ENCODE measurements around the gene ADI1.

The ADI1 gene

DNA sequence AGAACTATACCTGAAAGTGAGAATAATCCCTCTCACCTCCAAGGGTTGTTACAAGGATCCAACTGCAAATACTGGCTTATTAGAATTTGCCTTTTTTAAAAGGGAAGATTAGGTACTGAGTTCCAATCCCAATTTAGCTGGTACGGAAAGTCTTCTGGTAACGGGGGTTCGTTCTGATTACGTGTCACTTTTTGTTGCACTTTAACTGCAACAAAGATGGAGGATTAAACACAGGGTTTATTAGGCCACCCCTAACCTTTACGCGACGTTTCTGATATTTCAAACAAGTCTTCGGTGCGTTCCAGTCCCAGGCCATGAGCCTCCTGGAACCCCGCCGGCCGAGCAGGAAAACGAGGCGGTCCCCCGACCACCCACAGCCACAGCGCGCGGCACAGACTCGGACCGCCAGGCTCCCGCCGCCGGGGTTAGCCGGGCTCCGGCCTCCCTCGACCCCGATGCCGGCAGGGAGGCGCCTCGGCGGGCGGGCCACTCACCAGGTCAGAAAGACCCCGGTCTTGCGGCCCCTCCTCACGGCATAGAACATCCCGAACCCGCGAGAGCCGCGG is 38.4 kb upstream of the ADI1 start:
- ChIA-PET POLR2A (interaction anchor here (1.0 to 1.4 kb wide), 6 partner anchors 15 to 52 kb away, joined by 3 to 6 read pairs (median 5); partner anchors contain the start of gene RPS7), CTCF (interaction anchor here (0.6 to 2.1 kb wide), 5 partner anchors 16 to 134 kb away, joined by 3 to 13 read pairs (median 5); no protein-coding TSS in a partner anchor)
- TF ChIP-seq, protein P1, sequence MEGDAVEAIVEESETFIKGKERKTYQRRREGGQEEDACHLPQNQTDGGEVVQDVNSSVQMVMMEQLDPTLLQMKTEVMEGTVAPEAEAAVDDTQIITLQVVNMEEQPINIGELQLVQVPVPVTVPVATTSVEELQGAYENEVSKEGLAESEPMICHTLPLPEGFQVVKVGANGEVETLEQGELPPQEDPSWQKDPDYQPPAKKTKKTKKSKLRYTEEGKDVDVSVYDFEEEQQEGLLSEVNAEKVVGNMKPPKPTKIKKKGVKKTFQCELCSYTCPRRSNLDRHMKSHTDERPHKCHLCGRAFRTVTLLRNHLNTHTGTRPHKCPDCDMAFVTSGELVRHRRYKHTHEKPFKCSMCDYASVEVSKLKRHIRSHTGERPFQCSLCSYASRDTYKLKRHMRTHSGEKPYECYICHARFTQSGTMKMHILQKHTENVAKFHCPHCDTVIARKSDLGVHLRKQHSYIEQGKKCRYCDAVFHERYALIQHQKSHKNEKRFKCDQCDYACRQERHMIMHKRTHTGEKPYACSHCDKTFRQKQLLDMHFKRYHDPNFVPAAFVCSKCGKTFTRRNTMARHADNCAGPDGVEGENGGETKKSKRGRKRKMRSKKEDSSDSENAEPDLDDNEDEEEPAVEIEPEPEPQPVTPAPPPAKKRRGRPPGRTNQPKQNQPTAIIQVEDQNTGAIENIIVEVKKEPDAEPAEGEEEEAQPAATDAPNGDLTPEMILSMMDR (IDR thresholded peaks at IDR 0.05; ENCODE audit: control extremely low read depth, extremely low read depth, low read depth, missing control alignments), result no peak
- no peak for DNase-seq (ENCODE audit: extremely low spot score)

- CTCF ChIA-PET, result interaction anchor here (1.2 to 1.4 kb wide), 3 partner anchors 8 to 27 kb away, joined by 3 read pairs; no protein-coding TSS in a partner anchor
- TF ChIP-seq, protein P1 (IDR thresholded peaks at IDR 0.05; ENCODE audit: control extremely low read depth, extremely low read depth, low read depth, missing control alignments), result no peak
- POLR2A ChIA-PET, result no interaction called here
Observed at GRCh38 chr2:3553946-3554345, 34.6 kb upstream of the ADI1 start.

DNA sequence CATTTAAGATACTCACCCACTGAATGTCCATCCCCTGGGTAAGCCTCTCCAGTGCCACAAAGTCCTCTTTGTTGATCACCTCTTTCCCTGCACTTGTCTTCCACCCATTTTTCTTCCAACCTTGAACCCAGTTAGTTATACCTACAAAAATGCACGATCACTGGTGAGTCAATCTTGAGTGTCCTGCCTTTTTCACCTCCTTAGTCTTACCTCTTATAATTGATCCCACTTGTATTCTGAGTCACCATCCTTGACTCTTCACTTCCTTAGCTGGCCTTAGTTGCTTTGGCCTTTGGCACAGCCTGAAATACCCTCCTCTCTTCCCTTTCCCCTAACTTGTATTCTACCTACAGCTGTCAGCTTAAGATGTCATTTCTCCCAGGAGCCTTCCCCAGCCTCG is 28.6 kb upstream of the ADI1 start:
- ChIA-PET POLR2A (no interaction called here), CTCF (no interaction called here)
- no peak for DNase-seq (ENCODE audit: extremely low spot score)
- TF ChIP-seq, protein P1 (IDR thresholded peaks at IDR 0.05; ENCODE audit: control extremely low read depth, extremely low read depth, low read depth, missing control alignments), result no peak

More at GRCh38 chr2:3553946-3554345, 34.6 kb upstream of the ADI1 start:
- DNase-seq (ENCODE audit: extremely low spot score), result no peak

DNA sequence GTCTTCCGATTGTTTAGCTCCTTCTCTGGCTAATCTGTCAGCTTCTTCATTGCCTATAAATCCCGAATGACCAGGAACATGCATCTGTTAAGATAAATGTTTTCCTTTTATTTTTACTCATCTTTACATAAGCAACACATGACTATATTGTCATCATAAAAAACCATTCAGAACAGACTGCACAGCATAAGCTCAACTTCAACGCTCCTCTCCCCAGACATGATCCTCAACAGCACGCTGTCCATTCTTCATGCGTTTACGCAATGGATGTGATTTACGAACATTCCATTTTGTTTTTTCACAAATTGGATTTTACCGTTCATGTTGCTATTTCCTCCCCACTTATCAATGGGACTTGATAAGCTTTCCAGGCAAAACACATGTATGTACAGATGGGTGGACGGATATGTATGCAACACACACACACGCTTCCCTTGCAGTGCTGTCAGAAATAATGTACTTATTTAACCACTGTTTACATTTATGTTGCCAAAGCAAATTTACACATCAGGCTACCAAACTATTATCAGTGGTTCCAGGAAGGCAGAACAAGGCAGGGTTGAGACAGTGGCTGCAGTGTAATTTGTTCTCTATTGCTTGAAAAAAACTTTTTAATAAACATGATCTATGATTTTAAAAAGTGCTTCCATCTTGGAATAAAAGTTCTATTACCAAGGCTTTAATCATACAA is 26.6 kb upstream of the ADI1 start:
- DNase-seq (ENCODE audit: extremely low spot score), result no peak
- ChIA-PET CTCF (interaction anchor here (1.0 kb wide), 1 partner anchor 8 kb away, joined by 3 read pairs; no protein-coding TSS in a partner anchor), POLR2A (no interaction called here)
- TF ChIP-seq, protein P1 (IDR thresholded peaks at IDR 0.05; ENCODE audit: control extremely low read depth, extremely low read depth, low read depth, missing control alignments), result no peak

DNA sequence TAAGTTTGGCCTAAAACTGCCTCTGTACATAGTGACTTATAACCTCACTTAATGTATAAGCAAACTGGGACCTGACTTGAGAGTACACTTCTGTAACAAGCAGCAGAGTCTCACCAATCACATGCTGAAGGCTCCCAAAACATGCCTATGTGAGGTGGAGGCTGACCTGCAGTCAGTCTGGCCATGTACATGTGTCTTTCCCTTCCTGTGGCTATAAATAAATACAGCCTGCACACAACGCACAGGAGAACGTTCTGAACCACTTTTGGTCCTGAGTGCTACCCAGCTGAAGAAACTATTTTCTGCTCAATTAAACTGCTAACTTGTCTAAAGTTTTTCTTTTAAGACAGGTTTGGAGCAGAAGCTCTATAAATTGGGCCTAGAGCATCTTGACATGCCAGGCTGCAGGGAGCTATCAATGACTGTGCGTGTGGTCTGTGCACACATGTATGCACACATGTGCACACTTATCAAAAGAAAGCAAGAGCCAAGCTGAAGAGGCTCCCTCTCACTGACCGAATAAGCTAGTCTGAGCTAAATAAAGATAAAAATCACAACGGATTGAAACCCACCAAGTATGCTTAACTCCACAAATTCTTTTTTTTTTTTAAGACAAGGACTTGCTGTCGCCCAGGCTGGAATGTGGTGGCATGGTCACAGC is 23.8 kb upstream of the ADI1 start:
- ChIA-PET CTCF (interaction anchor here (1.0 to 1.4 kb wide), 3 partner anchors 9 to 12 kb away, joined by 3 to 4 read pairs (median 3); no protein-coding TSS in a partner anchor), POLR2A (interaction anchor here (0.6 to 1.1 kb wide), 2 partner anchors 13 to 15 kb away, joined by 4 to 5 read pairs; partner anchors contain the start of gene RNASEH1)
- no peak for DNase-seq (ENCODE audit: extremely low spot score)
- TF ChIP-seq, protein P1 (IDR thresholded peaks at IDR 0.05; ENCODE audit: control extremely low read depth, extremely low read depth, low read depth, missing control alignments), result no peak

GRCh38 chr2:3542107-3542506 is 22.8 kb upstream of the ADI1 start:
- TF ChIP-seq, protein P1 (IDR thresholded peaks at IDR 0.05; ENCODE audit: control extremely low read depth, extremely low read depth, low read depth, missing control alignments), result no peak
- no peak for DNase-seq (ENCODE audit: extremely low spot score)
- ChIA-PET CTCF (interaction anchor here (1.1 kb wide), 1 partner anchor 9 kb away, joined by 4 read pairs; no protein-coding TSS in a partner anchor), POLR2A (no interaction called here)
